Right lung (tissue), 5 donors: ENCODE results near the gene MAIP1. TPM values are rescaled to one million over a fixed set of nuclear protein-coding genes. Genes with fewer than 3 reads are reported as not detected.

ENCODE experiments used
- DNase-seq, 2 donors: peaks; one replicate each; pipeline ENCODE4 v3.0.0-alpha.2; 2013
- polyA plus RNA-seq, 5 donors: library from polyadenylated mRNA; unstranded; fragments of 120-200 nt; gene quantifications; one replicate each; pipeline versions ENCODE4 v1.2.1 to v1.2.3, GENCODE V29; 2013; ENCODE audit warnings: inconsistent platforms in 1 of 5, low replicate concordance in 1 of 5; ENCODE audit not compliant: insufficient read length in 5 of 5, insufficient read depth in 1 of 5

MAIP1 gene
- polyA plus RNA-seq, 5 donors, result 16.8 to 26.8 (median 21.9) TPM

DNA sequence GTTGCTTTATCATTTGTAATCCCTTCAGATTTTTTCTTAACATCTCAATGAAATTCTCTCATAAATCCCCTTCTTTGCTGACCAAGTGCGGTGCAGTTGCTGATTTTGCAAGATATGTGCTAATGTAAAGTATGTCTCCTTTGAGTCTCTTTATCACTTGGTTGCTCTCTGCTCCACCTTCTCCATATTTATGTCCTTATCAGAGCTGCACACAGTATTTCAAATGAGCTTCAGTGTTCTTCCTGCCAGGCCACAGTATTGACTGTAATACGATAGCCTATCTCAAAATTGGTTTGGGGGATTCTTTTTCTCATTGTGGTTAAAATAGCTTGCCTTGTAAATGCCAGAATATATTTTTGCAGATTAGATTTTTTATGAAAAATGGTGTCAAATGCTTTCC, 32.2 kb downstream of the MAIP1 start:
- DNase-seq, result no peak

DNA sequence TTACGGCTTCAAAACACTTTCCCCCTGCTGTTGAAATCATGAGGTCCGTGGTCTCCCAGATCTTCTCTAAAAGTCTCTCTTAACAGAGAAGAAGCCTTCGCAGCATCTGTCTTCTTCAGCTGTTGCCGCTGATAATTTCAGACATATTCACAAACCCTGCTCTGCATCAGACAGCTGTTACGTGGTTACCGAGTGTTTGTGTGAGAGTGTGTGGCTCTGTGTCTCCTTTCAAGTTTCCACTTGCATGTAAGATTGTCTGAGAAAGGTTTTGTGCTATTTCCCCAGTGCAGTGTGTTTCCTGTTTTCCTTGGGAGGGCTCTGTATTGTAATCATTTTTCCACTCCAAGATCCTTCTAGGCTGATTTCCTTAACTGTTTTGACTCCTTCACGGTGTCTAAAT, 32.8 kb downstream of the MAIP1 start:
- no peak for DNase-seq

DNA sequence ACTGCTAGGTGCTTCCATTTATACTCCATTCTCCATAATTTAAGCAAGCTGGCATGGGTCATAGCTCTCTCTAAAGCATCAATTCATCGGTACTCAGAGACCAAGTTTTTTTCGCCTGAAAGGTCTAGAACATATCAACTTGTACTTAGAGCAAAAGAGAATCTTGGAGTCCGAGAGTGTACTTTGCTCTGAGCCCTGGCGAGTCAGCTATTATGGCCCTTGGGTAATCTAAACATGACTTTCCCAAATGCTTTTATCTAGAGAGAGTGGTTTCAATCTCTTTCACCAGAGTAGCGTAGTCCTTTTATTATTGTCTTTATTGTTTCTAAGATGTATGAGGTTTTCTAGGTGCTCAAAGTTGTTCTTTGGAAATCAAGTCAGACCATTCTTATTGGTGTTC, 34.4 kb downstream of the MAIP1 start:
- no peak for DNase-seq

DNA sequence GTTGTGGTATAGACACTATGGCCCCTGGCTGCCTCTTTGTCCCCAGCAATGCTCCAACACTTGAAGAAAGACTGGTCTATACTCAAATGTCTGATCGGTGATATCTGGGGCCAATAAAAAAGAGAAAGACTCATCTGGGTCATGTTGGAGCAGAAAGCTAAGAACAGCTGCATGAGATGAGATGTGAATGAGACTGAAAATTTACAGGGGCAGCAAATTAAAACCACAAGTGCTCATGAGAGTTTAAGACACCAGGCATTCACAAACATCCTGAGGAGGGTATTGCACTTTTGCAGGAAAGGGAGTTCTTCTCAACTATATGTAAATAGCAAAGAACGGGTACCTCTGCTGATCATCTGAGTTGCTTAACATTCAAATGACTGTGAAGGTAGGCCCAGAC, 36.3 kb downstream of the MAIP1 start:
- no peak for DNase-seq

DNA sequence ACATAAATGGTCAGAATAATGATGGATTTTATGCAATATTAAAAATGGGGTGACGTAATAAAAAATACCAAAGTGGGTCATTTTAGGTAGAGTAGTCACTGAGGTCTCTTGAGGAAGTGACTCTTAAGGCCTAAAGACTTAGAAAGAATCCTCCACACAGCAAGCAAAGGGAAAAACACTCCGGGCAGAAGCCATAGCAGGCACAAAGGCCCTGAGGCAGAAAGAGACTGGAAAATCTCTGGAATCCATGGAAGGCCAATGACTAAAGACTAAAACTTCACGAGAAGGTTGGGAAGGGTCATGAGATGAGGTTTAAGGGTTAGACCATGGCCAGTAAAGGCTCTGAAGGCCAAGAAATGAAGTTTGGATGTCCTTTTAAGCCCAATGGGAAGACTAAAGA, 36.9 kb downstream of the MAIP1 start:
- no peak for DNase-seq

DNA sequence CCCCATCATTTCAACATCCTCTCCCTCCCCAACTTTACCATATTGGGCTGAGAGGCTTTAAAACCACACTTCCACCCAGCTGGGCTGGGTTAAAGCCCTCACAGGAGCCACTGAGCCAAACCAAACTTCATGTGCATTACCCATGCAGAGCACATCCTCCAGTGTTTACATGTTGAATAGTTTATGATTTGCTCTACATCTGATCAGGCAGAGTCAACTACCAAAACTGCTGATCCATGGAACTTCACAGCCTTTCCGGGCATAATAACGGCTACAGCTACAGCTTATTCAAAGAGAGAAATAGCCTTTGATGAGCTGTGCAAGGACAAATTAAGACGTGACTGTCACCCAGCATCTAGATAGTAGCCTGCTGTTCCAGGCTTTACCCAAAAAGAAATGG, 39.0 kb downstream of the MAIP1 start:
- DNase-seq, result peak; percentile 39 to 60

DNA sequence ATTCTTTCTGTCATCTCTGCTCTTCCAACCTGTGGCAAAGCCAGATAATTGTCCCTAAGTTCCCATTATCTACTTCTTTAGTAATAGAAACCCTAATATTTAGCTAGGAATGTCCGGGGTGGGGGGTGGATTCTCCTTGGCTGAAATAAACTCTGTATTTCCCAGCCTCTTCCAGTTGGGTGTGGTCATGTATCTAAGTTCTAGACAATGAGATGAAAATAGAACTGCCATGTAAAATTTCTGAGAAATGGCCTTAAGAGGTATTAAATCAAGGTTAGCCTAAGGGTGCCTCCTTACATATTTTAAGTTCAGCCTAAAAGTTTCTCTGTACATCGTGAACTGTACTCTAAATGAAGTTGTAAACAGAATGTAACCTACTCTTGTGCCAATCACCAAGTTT, 39.5 kb downstream of the MAIP1 start:
- DNase-seq, result no peak

DNA sequence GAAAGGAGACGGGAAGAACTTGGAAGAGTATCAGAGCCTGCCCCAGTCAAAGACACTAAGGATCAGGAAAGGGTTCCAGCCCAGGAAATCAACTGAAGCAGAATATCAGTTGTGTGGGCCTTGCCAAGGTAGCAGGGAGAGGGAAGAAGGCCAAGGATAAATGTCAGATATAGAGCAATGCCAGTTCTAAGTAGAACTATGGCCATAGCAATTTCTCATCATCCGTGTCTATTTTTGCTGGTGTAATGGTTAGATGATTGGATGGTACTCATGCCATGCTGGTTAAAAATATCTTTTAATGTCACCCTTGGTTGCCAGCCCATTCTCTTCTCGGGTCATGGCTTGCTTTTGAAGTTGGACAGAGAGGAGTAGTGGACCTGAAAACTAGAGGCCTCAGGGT, 41.9 kb downstream of the MAIP1 start:
- no peak for DNase-seq

DNA sequence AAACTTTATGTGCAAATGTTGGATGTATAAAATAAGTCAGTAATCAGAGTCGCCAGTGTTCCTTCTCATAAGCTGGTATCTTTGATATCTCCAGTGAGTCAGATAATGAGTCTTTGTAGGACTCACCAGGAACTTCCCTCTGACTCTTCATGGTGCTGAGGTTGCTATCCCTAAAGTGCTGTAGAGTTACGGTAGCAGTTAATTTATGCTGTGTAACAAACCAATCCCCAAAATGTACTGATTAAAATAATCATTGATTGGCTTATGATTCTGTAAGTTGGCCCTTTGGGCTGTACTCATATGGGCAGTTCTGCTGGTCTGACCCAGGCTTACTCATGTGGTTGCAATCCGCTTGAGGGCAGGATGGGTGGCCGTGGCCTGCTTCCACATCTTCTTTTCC, 43.8 kb downstream of the MAIP1 start:
- DNase-seq, result no peak

DNA sequence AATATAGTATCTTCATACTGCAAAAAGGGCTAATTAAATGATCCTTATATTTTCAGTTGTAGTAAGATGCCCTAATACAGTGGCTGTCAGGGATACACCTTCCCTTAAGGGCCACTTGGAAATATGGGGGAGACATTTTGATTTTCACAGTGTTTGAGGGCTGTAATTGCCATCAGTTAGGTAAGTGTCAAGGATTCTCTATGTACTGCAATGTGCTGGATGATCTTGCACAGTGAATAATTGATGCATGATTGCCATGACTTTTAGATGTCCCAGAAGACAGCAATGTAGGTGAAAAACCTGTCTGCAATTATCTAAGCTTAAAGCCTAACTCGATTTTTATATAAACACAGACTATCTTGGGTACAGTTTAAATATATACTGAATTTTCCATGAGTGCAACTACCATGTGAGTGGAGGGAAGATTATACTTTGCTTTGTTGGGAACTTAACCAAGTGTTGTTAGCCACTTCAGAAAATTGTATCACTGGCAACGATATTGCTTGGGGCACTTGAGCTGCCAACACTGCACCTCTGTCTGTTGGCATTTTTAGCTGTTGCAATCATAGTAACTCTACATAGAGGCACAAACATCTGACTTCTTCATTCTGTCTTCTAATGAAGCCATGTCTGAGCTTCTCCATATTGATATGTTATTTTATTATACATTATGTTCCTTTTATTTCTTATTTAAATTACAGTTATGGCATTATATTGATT, 45.2 kb downstream of the MAIP1 start:
- no peak for DNase-seq

DNA sequence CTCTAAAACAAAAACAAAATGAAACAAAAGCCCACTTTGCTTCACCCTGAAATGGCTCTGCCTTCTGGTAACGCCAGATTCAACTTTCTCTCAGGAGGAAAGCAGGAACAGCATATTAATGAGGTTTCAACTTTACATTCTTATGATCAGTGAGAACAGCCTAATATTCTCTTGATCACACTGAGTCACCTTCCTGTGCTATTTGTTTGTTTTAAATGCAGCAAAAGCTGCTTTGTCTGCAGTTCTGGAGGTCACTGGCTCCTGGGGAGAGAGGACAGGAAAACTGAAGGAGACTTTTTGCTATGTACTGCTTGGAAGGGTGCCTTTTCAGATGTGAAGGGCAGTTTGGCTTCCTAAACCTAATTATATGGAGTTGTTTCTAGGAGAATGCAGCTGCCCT, 48.1 kb downstream of the MAIP1 start:
- no peak for DNase-seq

DNA sequence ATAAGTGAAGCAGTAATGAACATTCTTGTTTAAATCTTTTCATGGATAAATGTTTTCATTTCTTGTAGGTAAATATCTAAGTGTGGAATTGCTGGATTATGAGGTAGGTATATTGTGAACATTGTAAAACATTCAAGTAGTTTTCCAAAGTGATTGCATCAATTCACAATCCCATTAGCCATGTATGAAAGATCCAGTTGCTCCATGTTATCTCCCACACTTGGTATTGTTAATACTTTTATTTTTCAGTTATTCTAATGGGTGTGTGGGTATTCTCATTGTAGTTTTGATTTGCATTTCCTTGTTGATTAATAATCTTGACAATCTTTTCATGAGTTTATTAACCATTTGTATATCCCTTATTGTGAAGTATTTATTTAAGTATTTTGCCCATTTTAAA, 50.3 kb downstream of the MAIP1 start:
- no peak for DNase-seq

DNA sequence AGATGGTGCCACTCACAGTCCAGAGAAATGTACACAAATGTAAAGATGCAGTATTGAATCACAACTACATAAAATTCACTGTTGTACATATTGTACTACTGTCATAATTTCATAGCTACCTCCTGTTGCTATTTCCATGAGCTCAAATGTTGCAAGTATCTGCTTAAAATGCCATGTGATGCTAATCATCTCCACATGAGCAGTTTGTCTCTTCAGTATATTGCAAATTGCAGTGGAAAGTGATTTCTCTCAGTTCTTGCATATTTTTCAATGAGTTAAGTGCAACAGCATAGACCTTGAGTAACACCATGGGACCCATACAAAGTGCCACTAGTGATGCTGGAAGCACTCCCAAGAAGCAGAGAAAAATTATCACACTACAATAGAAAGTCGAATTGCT, 51.9 kb downstream of the MAIP1 start:
- no peak for DNase-seq

DNA sequence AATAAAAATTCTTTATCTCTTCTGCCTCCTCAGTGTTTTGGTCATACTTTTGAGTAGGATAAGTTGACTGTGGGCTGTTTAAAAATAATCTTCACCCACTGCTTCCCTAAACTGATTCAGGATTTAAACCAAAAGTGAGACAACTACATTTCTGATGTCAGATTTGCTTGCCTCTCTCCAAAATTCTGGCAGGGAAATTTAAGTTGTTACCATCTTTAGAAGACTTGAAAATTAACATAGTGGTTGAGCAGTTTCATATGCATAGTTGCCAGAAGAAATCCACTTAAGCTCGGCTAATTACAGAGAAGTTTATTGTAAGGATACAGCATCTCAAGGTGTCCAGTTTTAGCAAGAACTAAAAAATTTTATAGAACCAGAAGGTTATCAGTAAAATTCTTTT, 57.0 kb downstream of the MAIP1 start:
- DNase-seq, result no peak

Other genes starting within 250 kb of the MAIP1 start
- under 1 TPM in 4 of 5 donors, not detected in 1; 0.14 to 0.43 (median 0.18) TPM for gene FTCDNL1, start 104.4 kb upstream of the MAIP1 start, polyA plus RNA-seq
- gene C2orf69, start 44.3 kb upstream of the MAIP1 start, polyA plus RNA-seq, result 10 to 100 TPM in 3 of 5 donors, 1 to 10 TPM in 2; 9.0 to 15.4 (median 10.4) TPM
- 10 to 100 TPM; 11.6 to 22.0 (median 16.5) TPM for gene TYW5, start 91 bp upstream of the MAIP1 start, polyA plus RNA-seq